HEK293 (cell line): ENCODE measurements around the gene TRIM13.

Experiments used
- CTCF ChIA-PET: fragments of 350-600 bp; formaldehyde crosslinking; extraction: SDS; loops from one replicate; lab custom pipeline; 2021; ENCODE audit warnings: antibody characterized with exemption; lab: Yijun Ruan, JAX
- POLR2A ChIA-PET: fragments of 300-600 bp; formaldehyde crosslinking; extraction: SDS; loops from one replicate; lab custom pipeline; 2020; ENCODE audit warnings: antibody characterized with exemption, inconsistent platforms; lab: Yijun Ruan, JAX
- H3K27ac ChIP-seq: fragments of 200-500 bp; sonication (Bioruptor generic); 2 replicates; pipeline ENCODE4 v1.5.1; 2014; ENCODE audit warnings: low read depth, low read length, control low read depth, inconsistent platforms; ENCODE audit errors: extremely low read depth
- H3K36me3 ChIP-seq, 2 experiments: fragments of 200-500 bp in 1 of 2; sonication (Bioruptor generic) in 1 of 2; 1 replicate in 1 of 2; 2 replicates in 1 of 2; pipeline ENCODE4 v1.5.1; 2014 to 2017; ENCODE audit warnings: inconsistent platforms in 2 of 2, low read length in 2 of 2; ENCODE audit not compliant: control insufficient read depth in 2 of 2, insufficient read depth in 1 of 2
- H3K4me1 ChIP-seq: fragments of 200-500 bp; sonication (Bioruptor generic); 2 replicates; pipeline ENCODE4 v1.5.1; 2014; ENCODE audit warnings: mild to moderate bottlenecking, low read length, inconsistent platforms; ENCODE audit not compliant: control insufficient read depth, insufficient read depth
- H3K4me3 ChIP-seq: 2 replicates; pipeline ENCODE4 v1.5.1; 2011; ENCODE audit warnings: low read depth, mild to moderate bottlenecking, control low read depth, low read length, moderate library complexity
- H3K9me3 ChIP-seq: fragments of 200-500 bp; sonication (Bioruptor generic); 2 replicates; pipeline ENCODE4 v1.5.1; 2014; ENCODE audit warnings: low read depth, low read length, inconsistent platforms; ENCODE audit not compliant: control insufficient read depth, insufficient read depth
- BCL11A ChIP-seq: fragments of 450-650 bp; formaldehyde crosslinking; IDR thresholded peaks from 2 replicates; pipeline ENCODE4 v1.5.1; 2016; ENCODE audit warnings: low read depth, missing biosample characterization, missing genetic modification characterization
- BCL11B ChIP-seq: fragments of 450-650 bp; formaldehyde crosslinking; IDR thresholded peaks from 2 replicates; pipeline ENCODE4 v1.5.1; 2016; ENCODE audit warnings: low read depth, missing biosample characterization, missing genetic modification characterization
- CTCF ChIP-seq: fragments of 450-650 bp; formaldehyde crosslinking; IDR thresholded peaks from 2 replicates; pipeline ENCODE4 v1.5.1; 2016; ENCODE audit warnings: missing biosample characterization, missing genetic modification characterization
- OSR2 ChIP-seq: fragments of 450-650 bp; formaldehyde crosslinking; IDR thresholded peaks from 2 replicates; pipeline ENCODE4 v1.5.1; 2016; ENCODE audit warnings: missing biosample characterization, missing genetic modification characterization
- OVOL3 ChIP-seq: fragments of 450-650 bp; formaldehyde crosslinking; IDR thresholded peaks from 2 replicates; pipeline ENCODE4 v1.5.1; 2016; ENCODE audit warnings: missing biosample characterization, missing genetic modification characterization
- WT1 ChIP-seq: fragments of 450-650 bp; formaldehyde crosslinking; IDR thresholded peaks from 2 replicates; pipeline ENCODE4 v1.5.1; 2016; ENCODE audit warnings: missing biosample characterization, missing genetic modification characterization
- ZBTB1 ChIP-seq: fragments of 450-650 bp; formaldehyde crosslinking; IDR thresholded peaks from 2 replicates; pipeline ENCODE4 v1.5.1; 2016; ENCODE audit warnings: missing biosample characterization, missing genetic modification characterization
- ZBTB49 ChIP-seq: fragments of 450-650 bp; formaldehyde crosslinking; IDR thresholded peaks from 2 replicates; pipeline ENCODE4 v1.5.1; 2016; ENCODE audit warnings: missing biosample characterization, missing genetic modification characterization, low read depth
- ZFP41 ChIP-seq: fragments of 450-650 bp; formaldehyde crosslinking; IDR thresholded peaks from 2 replicates; pipeline ENCODE4 v1.5.1; 2016; ENCODE audit warnings: missing biosample characterization, missing genetic modification characterization, borderline replicate concordance
- ZIC2 ChIP-seq: fragments of 450-650 bp; formaldehyde crosslinking; IDR thresholded peaks from 2 replicates; pipeline ENCODE4 v1.5.1; 2016; ENCODE audit warnings: missing biosample characterization, missing genetic modification characterization
- ZNF146 ChIP-seq: fragments of 450-650 bp; formaldehyde crosslinking; IDR thresholded peaks from 2 replicates; pipeline ENCODE4 v1.5.1; 2016; ENCODE audit warnings: missing biosample characterization, missing genetic modification characterization
- ZNF354C ChIP-seq: fragments of 450-650 bp; formaldehyde crosslinking; IDR thresholded peaks from 2 replicates; pipeline ENCODE4 v1.5.1; 2016; ENCODE audit warnings: missing biosample characterization, missing genetic modification characterization, low read depth, borderline replicate concordance
- ZNF394 ChIP-seq: fragments of 450-650 bp; formaldehyde crosslinking; IDR thresholded peaks from 2 replicates; pipeline ENCODE4 v1.5.1; 2016; ENCODE audit warnings: missing biosample characterization, missing genetic modification characterization, mild to moderate bottlenecking, moderate library complexity, borderline replicate concordance
- ZNF544 ChIP-seq: fragments of 450-650 bp; formaldehyde crosslinking; IDR thresholded peaks from 2 replicates; pipeline ENCODE4 v1.5.0; 2017; ENCODE audit warnings: missing biosample characterization, missing genetic modification characterization
- ZNF580 ChIP-seq: fragments of 450-650 bp; formaldehyde crosslinking; IDR thresholded peaks from 2 replicates; pipeline ENCODE4 v1.5.1; 2016; ENCODE audit warnings: missing biosample characterization, missing genetic modification characterization
- ZNF600 ChIP-seq: fragments of 450-650 bp; formaldehyde crosslinking; IDR thresholded peaks from 2 replicates; pipeline ENCODE4 v1.5.1; 2016; ENCODE audit warnings: missing biosample characterization, missing genetic modification characterization
- ZNF768 ChIP-seq: fragments of 450-650 bp; formaldehyde crosslinking; IDR thresholded peaks from 2 replicates; pipeline ENCODE4 v1.5.1; 2018; ENCODE audit warnings: missing biosample characterization, mild to moderate bottlenecking, missing genetic modification characterization
- ZXDB ChIP-seq: fragments of 450-650 bp; formaldehyde crosslinking; IDR thresholded peaks from 2 replicates; pipeline ENCODE4 v1.5.1; 2016; ENCODE audit warnings: missing biosample characterization, missing genetic modification characterization
- TF ChIP-seq, protein P1 (sequence below): fragments of 450-650 bp; formaldehyde crosslinking; IDR thresholded peaks from 2 replicates; pipeline ENCODE4 v1.5.0; 2017; ENCODE audit warnings: missing biosample characterization, missing genetic modification characterization, borderline replicate concordance
- TF ChIP-seq, protein P2 (sequence below): fragments of 450-650 bp; formaldehyde crosslinking; IDR thresholded peaks from 2 replicates; pipeline ENCODE4 v1.5.1; 2017; ENCODE audit warnings: missing biosample characterization, missing genetic modification characterization

The TRIM13 gene

GRCh38 chr13:50015750-50016149, 18.9 kb downstream of the TRIM13 start:
- TF ChIP-seq ZNF600 (tag by site-specific recombination) (peak; percentile 50), ZXDB (tag by site-specific recombination) (no peak)
- ChIA-PET CTCF (interaction anchor here (0.7 kb wide), 1 partner anchor 12 kb away, joined by 3 read pairs; no protein-coding TSS in a partner anchor), POLR2A (no interaction called here)
- Histone ChIP-seq H3K4me3 (no peak overlapping the region), H3K27ac (no peak overlapping the region), H3K9me3 (no peaks in the 10 kb centered on the region), H3K4me1 (no peaks in the 10 kb centered on the region; the same call in 1 of the 2 replicates), H3K36me3 (peaks cover 10 to 33% of the 10 kb centered on the region in 2 experiments)

GRCh38 chr13:50016444-50016843, 19.6 kb downstream of the TRIM13 start:
- TF ChIP-seq ZNF580 (tag by site-specific recombination): no peak
- peak; percentile 74 for TF ChIP-seq OSR2 (tag by site-specific recombination)
- TF ChIP-seq BCL11B (tag by site-specific recombination): no peak
- TF ChIP-seq WT1: peak; percentile 38
- TF ChIP-seq ZNF768: no peak
- TF ChIP-seq CTCF (tag by site-specific recombination): no peak
- no peak for TF ChIP-seq ZNF394 (tag by site-specific recombination)
- no peak for TF ChIP-seq OVOL3 (tag by site-specific recombination)
- no peak for TF ChIP-seq ZBTB49 (tag by site-specific recombination)
- TF ChIP-seq, protein P1, sequence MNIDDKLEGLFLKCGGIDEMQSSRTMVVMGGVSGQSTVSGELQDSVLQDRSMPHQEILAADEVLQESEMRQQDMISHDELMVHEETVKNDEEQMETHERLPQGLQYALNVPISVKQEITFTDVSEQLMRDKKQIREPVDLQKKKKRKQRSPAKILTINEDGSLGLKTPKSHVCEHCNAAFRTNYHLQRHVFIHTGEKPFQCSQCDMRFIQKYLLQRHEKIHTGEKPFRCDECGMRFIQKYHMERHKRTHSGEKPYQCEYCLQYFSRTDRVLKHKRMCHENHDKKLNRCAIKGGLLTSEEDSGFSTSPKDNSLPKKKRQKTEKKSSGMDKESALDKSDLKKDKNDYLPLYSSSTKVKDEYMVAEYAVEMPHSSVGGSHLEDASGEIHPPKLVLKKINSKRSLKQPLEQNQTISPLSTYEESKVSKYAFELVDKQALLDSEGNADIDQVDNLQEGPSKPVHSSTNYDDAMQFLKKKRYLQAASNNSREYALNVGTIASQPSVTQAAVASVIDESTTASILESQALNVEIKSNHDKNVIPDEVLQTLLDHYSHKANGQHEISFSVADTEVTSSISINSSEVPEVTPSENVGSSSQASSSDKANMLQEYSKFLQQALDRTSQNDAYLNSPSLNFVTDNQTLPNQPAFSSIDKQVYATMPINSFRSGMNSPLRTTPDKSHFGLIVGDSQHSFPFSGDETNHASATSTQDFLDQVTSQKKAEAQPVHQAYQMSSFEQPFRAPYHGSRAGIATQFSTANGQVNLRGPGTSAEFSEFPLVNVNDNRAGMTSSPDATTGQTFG (tag by site-specific recombination): no peak
- no peak for TF ChIP-seq ZNF354C
- no peak for TF ChIP-seq ZIC2
- TF ChIP-seq, protein P2, sequence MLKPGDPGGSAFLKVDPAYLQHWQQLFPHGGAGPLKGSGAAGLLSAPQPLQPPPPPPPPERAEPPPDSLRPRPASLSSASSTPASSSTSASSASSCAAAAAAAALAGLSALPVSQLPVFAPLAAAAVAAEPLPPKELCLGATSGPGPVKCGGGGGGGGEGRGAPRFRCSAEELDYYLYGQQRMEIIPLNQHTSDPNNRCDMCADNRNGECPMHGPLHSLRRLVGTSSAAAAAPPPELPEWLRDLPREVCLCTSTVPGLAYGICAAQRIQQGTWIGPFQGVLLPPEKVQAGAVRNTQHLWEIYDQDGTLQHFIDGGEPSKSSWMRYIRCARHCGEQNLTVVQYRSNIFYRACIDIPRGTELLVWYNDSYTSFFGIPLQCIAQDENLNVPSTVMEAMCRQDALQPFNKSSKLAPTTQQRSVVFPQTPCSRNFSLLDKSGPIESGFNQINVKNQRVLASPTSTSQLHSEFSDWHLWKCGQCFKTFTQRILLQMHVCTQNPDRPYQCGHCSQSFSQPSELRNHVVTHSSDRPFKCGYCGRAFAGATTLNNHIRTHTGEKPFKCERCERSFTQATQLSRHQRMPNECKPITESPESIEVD (tag by site-specific recombination): peak; percentile 77
- no peak for TF ChIP-seq ZNF146 (tag by site-specific recombination)
- TF ChIP-seq BCL11A (tag by site-specific recombination): no peak
- no peak for TF ChIP-seq ZBTB1
- TF ChIP-seq ZNF544 (tag by site-specific recombination): no peak
- TF ChIP-seq ZFP41 (tag by site-specific recombination): no peak
- H3K4me1 ChIP-seq: no peaks in the 10 kb centered on the region; the same call in 1 of the 2 replicates
- H3K4me3 ChIP-seq: no peak overlapping the region
- no peaks in the 10 kb centered on the region for H3K9me3 ChIP-seq
- peaks cover 17 to 30% of the 10 kb centered on the region in 2 experiments for H3K36me3 ChIP-seq
- ChIA-PET CTCF (interaction anchor here (0.7 kb wide), 1 partner anchor 200 kb away, joined by 5 read pairs; no protein-coding TSS in a partner anchor), POLR2A (no interaction called here)
- H3K27ac ChIP-seq: no peak overlapping the region
